HG03139 (cell line): Measurements from ENCODE around the gene NPM3.

Experiments
- ATAC-seq: cut with Tn5 transposase; IDR thresholded peaks from one replicate; pipeline ENCODE4 v1.9.1; 2021; ENCODE audit not compliant: unreplicated experiment

NPM3 gene

GRCh38 chr10:101775273-101776160, 7.7 kb downstream of the NPM3 start, which contains the start of gene FGF8:
TSS of gene FGF8 (minus strand) at chr10:101776114. CDS start at chr10:101775900, 214 bp downstream.
- ATAC-seq: no peak

GRCh38 chr10:101774589-101775272, 8.5 kb downstream of the NPM3 start:
- ATAC-seq: no peak

GRCh38 chr10:101773923-101774588, 9.2 kb downstream of the NPM3 start:
- no peak for ATAC-seq

- ATAC-seq: no peak
Measured at GRCh38 chr10:101772895-101773761, 10.1 kb downstream of the NPM3 start.

DNA sequence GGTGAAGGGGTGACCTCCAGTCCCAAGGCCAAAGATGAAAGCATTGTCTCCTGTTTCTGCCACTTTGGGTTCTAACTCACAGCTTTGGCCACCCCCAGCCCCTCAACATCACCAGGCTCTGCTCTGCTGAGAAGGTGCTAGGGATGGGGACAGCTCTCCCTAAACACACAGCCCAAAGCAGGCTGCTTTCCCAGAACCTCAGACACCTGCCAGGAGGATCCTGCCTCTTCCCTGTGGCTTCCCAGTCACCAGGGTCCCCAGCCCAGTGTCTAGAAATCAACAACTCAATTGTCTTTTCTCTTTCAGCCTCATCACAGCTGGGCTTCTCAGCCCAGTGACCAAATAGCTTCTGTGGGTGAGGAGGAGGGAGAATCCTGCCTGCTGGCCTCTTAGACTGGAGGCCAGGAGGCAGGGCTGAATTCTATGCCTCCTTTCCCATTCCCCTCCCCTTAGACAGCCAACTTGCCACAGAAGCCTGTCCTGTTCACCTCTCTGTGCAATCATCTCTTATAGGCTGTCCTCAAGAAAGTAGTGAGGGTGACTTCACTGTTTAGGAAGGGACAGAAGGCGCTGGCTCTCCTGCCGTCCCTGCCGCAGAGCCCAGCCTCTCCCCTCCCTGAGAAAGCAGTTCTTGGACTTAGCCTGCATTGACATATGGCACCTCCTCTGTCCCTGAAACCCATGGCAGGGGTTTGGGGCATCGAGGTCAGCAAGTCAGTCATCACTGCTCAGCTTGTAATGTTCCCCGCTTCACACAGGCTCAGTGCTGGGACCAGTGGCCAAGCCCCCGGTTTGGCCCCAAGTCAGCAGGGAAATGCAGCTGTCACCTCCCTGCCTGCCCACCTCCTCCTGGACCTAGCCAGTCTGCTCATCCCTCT, 11.0 kb downstream of the NPM3 start:
- ATAC-seq: no peak

GRCh38 chr10:101771380-101771779, 11.9 kb downstream of the NPM3 start:
- ATAC-seq: no peak

DNA sequence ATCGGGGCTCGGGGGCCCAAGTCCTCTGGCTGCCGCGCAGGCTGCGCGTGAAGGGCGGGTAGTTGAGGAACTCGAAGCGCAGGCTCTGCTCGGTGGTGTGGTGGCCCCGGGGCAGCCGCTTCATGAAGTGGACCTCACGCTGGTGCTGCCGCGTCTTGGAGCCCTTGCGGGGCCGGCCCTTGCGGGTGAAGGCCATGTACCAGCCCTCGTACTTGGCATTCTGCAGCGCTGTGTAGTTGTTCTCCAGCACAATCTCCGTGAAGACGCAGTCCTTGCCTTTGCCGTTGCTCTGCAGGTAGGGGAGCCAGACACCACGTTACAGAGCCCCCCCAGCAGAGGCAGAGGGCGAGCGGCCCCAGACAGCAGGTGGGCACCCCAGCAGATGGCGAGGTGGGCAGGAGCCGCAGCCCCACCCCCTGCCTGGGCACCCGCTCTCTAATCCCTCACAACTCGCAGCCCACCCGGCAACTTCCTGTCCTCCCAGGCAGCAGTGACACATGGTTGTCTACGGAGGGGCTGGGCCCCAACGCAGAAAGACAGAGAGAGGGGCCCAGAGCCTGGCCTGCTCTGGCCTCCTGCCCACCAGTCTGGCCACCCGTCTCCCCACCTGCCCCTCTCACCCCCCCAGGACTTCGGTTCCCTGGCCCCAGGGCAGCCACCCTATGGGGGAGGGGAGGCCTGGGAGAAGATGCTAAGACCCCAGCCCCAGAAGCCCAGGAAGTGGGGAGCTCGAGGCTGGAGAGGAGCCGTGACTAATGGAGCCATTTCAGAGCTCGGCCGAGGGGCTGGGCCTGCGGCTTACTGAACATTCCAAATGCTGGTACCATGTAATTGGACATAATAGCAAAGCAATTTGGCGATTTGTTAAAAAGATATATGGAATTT, 12.7 kb downstream of the NPM3 start:
- no peak for ATAC-seq

GRCh38 chr10:101769541-101770180, 13.6 kb downstream of the NPM3 start:
- ATAC-seq: no peak

GRCh38 chr10:101768791-101769170, 14.5 kb downstream of the NPM3 start:
- ATAC-seq: no peak

GRCh38 chr10:101767966-101768790, 15.1 kb downstream of the NPM3 start:
- no peak for ATAC-seq

GRCh38 chr10:101767600-101767945, 15.7 kb downstream of the NPM3 start:
- no peak for ATAC-seq

GRCh38 chr10:101766753-101767599, 16.3 kb downstream of the NPM3 start:
- no peak for ATAC-seq

GRCh38 chr10:101766306-101766705, 16.9 kb downstream of the NPM3 start:
- no peak for ATAC-seq

GRCh38 chr10:101763141-101763846, 20.0 kb downstream of the NPM3 start:
- ATAC-seq: no peak

DNA sequence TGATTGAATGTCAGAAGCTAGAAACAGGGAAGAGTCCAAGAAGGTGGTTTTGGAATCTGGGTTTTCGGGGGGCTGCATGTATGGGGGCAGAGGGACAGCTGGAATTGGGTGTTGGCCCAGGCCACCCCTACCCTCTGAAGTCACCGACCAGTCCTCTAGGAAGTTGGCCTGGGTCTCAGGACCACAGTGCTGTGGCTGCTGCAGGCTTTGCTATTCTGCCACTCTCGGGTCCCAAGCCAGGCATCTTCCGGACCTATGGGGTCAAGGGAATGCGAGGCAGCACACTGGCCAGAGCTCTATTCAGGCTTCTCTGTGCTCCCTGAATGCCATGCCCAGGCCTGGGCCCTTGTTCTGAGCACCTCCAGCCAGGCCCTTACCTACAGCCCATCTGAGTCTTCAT, 20.5 kb downstream of the NPM3 start:
- no peak for ATAC-seq

- no peak for ATAC-seq
Measured at GRCh38 chr10:101761226-101761625, 22.0 kb downstream of the NPM3 start.
